ENCODE data around the gene C2orf92.
A peak's percentile ranks its signal among the peaks of the same experiment; 100 is the strongest.
"Not testable (repeated sequence)": the region's sequence is repeated elsewhere in the genome, so short reads cannot be mapped to it uniquely, and the experiment has no call there.

C2orf92 gene

DNA sequence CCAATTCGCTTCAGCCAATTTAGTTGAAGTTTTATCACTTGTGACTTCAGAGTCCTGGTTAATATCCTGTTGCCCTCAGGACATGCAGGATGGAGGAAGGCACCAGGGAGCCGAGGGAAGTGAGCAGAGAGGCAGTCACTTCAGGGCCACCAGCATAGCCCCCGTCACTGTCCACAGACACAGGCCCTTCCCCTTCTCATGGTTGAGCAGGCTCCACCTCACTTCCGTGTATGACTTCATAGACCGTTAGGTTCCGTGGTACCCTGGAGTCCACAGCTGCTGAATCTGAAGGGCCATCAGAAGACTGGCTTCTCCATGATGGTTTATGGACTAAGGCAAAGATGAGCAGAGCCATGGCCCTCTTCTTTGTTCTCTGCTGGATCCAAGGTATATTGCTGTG, at the start of gene C2orf92:
TSS of gene C2orf92 (plus strand) at position 266 of the 400 bp plus-strand sequence. CDS start at position 342, 76 bp downstream.
- DNase-seq: no peak

DNA sequence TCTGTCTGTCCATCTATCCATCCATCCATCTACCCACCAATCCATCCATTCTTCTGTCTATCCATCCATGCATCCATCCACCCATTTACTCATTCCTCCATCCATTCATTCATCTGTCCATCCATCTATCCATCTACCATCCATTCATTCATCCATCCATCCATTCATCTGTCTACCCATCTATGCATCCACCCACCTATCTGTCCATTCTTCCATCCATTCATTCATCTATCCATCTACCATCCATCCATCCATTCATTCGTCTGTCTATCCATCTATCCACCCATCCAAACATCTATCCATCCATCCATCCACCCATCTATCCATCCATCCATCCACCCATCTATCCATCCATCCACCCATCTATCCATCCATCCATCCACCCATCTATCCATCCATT, 49.0 kb upstream of the C2orf92 start:
- not testable (repeated sequence) for DNase-seq

DNA sequence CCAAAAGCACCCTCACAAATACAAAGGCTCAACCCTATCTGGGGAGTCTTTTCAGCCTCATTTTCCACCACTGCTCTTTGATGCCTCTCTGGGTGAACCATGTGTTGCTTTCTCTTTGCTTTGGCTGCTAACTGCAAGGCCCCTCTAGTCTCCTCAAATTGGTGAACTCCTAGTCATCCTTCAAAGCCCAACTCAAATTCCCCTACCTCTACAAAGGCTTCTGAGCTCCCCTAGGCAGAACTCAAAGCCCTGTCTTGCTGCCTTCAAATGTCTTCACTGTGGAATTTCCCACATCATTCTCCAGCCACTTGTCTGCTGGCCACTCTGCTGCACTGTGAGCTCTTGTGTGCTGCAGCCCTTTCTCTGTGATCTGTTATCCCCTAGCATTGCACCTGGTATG, 46.5 kb upstream of the C2orf92 start:
- DNase-seq: not testable (repeated sequence)

DNA sequence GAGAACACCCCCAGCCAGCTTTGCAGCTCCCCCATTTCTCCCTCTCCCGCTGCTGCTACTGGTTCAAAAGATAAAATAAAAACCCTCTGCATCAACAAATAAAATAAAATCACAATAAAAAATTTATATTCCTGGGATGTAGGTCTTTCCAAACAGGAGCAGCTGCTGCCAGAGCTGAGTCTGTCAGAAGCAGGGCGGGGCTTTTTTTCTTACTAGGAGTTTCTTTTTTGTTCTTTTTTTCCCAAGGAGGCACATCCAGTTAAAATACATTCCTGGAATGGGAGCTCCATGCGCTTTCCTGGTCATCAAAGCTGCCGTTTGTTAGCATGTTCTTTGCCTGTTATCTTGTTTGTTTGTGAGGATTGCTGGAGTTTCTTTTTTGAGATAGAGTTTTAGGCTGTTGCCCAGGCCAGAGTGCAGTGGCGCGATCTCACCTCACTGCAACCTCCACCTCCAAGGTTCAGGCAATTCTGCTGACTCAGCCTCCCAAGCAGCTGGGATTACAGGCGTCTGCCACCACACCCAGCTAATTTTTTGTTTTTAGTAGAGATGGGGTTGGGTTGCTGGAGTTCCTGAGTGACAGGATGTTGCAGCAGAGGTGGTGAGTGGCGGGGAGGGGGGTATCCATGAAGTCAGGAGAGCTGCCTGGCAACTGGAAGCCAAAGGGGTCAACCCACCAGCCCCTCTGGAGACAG, 44.0 kb upstream of the C2orf92 start:
- DNase-seq: not testable (repeated sequence)

DNA sequence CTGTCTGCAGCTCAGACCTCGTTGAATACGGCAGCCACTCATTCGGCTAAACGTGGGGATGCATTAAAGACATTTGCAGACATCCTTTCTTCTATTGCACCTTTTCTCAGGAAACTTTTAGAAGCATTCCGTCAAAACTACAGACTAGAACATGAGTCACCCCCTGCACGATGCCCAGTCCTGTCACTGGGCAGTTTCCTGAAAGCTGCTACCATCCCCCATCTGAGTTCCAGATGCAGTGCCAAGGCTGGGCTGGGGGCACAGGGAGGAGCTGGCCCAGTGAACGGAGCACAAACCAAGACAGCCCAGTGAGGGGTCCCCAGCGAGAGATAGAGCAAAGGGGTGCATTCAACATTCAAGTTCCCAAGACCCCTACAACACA, 43.5 kb upstream of the C2orf92 start:
- DNase-seq: not testable (repeated sequence)

DNA sequence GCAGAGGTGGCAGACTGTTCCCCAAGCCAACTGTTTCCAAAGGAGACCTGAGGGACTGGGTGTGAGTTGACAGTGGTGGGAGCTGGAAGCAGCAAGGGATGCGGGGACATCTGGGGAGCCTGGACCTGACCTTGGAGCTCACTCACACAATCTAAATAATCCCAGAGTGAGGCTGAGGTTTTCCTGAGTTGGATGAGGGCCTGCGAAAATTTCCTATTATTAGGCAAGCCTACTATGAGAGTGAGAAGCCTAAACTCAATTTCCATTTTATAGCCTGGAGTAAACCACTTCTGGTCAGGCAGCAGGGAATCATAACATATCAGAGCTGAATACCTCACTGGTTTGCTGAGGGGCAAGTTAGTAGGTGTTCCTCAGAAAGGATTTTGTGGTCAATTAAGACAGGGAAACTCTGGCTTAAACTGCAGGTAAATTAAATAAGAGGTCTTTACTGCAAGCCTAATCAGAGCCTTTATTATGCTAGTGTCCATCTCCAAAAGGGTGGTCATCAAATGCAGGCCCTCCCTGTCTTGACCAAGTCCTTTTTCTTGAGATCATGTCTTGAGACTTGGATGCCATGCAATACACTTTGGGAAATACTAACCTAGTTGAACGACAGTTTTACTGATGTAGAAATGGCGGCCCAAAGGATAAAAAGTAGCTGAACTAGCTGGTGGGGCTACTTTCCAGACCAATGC, 25.3 kb upstream of the C2orf92 start:
- DNase-seq: no peak

DNA sequence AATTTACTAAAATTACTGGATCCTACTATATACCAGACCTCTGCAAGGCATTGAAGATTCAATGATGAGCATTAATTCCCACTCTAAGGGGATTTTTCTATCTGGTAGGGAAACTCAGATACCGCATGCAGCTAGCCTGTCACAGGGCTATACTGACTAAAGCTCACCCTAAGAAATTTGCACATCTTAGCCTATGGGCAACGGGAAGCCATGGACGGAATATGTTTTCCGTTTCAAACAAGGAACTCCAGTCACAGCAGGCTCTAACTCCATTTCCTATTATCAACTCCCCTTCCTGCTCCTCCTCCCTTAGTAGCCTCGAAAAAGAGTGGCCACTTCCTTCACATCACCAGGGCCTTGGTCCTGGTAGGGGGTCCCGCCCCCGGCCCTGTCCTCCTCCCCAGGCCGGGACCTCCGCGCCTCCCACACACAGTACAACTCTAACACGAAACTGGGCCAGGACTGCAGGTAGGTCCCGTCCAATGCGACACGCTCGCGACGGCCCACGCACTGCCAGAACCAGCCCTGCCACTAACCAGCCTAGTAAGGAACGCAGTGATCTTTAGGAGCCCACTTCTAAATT, 24.3 kb upstream of the C2orf92 start:
- DNase-seq: no peak

DNA sequence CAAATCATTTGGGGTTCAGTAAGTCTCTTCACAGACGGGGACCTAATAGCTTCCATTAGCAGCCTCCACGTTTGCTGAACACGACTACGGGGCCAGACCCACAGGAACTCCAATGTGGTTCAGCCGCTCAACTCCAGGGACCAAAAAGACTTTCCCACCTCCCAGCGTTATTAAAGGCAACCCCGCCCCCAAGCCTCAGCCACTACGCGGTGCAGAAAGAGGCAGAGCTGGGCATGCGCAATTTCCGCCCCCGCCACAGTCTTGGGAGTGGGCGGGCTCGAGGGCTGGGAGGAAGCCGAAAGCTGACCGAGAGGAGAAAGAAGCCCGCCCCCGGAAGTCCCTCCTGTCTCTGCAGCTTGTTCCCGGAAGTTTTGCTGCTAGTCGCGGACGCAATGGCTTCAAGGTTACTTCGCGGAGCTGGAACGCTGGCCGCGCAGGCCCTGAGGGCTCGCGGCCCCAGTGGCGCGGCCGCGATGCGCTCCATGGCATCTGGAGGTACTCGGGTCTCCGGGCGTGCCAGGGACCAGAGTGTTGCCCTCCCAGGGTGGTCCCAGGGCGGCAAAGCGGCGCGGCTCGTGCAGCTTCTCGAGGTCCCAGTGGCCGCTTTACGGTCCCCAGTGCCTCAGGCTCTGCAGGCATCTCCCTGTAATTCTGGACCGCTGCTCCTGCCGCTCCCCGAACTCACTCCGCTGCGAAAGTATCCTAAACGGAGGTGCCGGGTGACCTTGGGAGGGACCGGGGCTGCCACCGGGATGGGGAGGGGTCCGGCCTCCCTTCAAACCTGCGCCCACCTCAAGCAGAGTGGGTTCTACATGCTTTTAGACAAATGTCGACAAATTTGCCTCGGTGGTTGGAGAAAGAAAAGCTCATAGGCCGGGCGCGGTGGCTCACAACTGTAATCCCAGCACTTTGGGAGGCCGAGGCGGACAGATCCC, 23.6 kb upstream of the C2orf92 start, which contains the start of gene COX5B:
TSS of gene COX5B (plus strand) at position 368 of the 935 bp plus-strand sequence. CDS start at position 393, 25 bp downstream.
- peak; percentile 90 for DNase-seq

DNA sequence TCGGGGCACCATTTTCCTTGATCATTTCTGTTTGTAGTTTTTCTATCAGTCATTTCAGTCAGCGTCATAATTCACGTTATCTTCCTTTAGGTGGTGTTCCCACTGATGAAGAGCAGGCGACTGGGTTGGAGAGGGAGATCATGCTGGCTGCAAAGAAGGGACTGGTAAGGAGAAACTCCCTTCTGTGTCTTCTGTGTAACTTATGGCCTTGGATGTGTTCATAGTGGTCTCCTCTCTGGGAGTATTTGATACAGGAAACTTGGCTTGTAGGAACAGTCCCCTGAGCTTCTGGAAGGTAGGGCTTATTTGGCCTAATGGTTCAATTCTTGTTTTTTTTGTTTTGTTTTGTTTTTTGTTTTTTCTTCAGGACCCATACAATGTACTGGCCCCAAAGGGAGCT, 22.5 kb upstream of the C2orf92 start:
- no peak for DNase-seq

DNA sequence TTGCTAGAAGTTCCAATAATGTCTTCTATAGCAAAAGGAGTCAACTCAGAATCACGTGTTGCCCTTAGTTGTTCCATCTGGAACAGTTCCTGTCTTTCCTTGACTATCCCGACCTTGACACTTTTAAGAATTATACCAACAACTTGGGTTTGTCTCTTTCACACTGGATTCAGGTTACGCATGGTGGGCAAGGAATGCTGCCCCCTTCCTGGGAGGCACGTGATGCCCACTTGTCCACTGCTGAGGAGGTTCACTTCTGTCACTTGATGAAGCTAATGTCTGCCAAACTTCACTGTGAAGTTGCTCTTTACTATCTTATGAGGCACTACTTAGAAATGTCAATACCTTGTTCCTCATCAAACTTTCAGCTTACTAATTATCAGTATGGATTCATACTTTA, 18.4 kb upstream of the C2orf92 start:
- no peak for DNase-seq

DNA sequence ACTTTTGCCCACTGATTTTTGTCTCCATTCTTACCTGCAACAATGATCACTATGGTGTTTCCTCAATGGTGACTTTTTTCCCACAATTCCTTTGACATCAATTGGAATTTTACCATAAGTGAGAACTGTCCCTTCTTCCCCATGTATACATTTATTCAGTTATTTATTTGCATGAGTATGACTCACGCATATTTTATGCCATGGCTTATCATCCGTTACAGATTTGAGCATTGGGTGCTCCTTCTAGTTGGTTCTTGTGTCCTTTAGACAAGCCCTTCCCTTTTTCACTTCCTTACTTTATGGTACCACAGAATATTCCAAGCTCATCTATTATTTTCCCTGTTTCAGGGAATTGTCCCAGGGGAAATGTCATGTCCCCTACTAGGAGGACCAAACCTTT, 16.0 kb upstream of the C2orf92 start:
- DNase-seq: no peak

DNA sequence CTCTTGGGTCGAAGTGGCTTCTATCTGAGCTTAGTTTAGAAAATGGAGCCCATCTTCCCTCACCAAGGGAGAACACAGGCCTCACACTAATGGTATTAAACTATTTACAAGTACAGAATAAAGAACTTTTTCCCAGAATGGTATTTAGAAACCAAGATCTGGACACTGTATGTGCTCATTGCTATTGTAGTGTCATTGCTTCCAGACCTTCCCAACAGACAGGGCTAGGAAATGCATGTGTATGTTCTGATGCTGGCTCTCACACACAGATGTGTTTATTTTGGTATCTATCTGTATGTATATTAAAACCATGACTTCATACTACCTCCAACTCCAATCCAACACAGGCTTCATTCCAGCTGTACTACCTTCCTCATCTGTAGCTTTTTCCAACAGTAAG, 15.6 kb upstream of the C2orf92 start:
- DNase-seq: no peak

DNA sequence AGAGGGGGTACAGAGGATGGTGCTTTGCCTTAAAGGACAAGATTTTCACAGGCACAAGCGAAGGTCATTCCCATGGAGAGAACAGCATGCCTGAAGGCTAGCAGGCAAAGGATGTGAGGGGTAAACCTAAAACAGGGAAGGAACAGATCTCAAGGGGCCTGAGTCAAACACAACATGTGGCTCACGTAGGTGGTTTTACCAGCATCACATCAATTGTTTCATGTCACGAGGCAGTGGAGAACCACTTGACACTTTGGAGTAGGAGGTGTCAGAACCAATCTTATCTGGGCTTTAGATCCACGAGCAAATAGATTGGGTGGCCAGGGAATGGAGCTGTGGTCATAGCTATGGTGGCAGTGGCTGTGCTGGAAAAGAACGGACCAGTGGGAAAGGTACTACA, 15.2 kb upstream of the C2orf92 start:
- DNase-seq: no peak

DNA sequence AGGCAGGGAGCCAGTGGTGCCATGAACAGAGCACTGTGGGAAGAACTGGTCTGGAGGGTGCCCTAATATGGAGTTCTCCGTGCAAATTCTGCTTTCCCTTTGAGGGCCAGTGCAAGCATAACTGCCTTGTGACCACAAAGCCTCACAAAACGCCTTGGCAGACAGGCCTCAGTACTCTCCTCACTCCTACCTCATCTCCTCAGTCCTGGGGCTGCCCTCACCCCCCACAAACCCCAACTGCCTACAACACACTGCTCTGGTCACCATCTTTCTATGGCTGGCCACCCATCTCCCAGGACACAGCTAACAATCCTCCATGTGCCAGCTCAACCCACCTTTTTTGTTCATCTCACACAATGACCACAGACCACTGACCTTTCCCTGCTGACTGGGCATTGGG, 14.7 kb upstream of the C2orf92 start:
- no peak for DNase-seq

DNA sequence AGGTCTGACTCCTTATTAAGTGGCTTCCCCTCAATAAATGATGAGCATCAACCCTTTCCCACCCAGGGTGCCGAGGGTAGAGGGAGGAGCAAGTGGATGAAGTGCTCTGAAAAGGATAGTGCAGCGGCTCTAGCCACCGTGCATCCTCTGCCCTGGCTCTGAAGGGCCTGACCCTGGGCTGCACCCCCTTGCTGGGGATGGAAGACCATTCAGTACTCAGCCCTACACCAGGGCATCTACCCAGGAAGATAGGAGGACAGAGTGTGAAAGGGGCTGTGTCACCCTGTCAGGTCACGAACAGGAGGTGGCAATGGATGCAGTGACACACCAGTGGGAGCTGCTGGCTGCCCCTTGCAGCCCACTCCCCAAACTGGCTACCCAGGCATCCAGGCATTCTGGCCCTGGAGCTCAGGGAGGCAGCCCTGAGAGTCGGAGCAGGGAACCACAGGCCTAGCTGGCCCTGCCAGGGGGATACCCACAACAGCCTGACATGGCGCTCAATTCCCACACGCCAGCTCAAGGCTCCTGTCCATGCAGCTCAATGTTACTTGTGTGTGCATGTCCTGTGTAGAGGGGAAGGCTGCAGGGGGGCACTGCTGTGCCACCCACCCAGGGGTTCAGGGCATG, 13.3 kb upstream of the C2orf92 start:
- DNase-seq: no peak

DNA sequence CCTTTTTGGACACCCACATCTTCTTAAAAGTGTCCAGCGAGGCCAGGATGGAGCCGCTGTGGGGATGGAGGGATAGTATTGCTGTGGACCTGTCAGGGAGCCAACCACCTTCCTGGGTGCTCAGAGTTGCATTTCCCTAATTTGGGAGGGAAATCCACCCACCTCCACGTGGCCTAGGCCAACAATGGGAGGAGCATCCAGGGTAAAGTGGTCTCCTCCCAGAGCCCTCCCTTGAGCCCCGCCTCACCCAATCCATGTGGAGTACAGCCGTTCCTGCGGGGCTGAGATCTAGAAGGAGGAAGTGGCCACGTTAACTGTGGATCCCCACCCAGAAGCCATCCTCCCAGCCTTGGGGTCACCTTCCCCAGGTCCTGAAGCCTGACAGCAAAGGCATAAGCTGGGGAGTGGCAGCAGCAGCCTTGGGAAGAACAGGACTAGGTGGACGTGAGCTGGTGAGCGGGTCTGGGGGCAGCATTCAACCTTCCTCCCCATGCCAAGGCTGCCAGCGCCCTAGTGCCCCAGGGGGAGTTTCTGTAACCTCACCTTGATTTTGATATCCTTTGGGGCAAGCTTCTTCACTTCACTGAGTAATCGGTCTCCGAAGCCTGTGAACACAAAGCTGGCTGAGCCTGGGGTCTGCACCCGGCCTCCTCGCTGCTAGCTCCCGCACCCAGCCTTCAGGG, 12.5 kb upstream of the C2orf92 start:
- DNase-seq: no peak

DNA sequence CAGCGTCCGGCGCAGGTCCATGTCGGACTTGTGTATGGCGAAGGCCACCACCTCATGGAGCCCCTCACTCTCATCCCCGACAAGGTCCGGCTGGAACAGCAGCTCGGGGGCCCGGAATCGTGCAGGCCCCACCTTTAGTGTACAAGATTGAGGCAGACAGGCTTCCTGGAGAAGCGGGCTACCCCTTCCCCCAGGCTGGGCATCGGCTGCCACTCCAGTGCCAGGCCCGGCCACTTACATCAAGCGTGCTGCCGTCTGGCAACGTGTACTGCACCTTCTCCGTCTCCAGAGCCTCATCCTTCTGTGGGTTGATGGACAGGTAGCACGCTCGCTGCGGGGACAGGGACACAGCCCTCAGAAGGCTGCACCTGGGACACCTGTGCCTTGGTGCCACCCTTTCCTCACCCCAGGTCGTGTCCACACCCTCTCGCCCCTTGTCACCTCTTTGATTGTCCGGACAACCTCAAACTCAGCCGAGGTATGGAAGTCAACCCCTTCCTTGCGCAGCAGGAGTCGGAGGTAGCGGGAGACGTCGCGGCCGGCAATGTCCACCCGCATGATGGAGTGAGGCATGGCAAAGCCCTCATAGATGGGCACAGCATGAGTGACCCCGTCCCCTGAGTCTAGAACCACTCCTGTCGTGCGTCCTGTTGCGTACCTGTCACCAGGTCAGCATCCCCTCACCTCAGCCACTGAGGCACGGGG, 11.4 kb upstream of the C2orf92 start:
- DNase-seq: no peak

DNA sequence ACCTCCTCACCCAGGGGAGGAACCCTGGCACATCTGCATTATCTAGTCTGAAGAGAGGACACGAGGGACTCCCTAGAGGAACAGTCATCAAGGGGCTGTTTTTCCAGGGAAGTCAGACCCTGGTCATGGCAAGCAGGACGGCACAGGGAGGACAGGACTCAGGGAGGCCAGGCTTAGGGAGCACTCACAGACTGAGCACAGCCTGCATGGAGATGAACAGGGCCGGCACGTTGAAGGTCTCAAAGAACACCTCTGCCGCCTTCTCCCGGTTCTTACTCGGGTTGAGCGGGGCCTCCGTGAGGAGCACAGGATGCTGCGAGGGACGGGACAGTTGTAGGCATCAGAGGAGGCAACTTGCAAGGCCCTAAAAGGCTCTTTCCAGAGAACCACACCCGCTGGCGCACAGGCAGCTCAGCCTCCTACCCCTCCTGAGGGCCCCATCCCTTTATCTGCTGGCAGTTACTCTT, 10.8 kb upstream of the C2orf92 start:
- no peak for DNase-seq

DNA sequence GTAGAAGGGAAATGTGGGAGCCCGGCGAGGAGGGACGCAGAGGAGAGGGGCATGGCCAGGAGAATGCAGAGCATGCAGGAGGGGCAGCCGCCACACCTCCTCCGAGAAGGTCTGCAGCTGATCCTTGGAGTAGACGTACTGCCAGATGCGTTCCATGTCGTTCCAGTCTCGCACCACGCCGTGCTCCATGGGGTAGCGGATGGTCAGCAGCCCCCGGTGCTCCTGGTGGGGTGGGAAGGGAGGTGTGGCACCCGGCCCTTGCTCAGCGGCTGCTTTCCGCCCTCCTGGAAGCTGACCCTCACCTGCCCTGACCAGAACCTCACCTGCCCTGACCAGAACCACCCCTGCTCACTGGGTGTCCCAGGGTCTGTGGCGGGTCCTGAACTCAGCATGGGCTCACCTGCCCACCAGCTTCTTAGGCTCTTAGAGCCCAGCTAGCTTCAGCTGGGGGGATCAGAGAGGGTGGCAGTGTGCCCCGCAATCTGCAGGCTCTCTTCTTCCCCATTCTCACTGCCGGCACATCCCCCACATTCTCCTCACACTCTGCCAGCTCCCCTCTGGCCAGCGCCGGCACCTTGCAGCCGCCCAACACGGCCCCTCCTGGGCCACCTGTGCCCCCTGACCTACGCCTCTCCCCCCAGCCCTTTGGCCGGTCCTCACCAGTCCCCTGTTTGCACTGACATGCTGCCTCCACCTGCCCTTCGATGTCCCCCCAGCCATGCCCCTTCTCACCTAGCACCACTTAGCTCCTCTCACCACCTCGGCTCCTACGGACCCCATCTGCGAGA, 10.1 kb upstream of the C2orf92 start:
- DNase-seq: no peak

All from T1000 (cell line).